Left renal cortex interstitium (tissue), 4 donors: Measurements from ENCODE around the gene SPRY1. TPM values are rescaled to one million over a fixed set of nuclear protein-coding genes. Genes with fewer than 3 reads are reported as not detected.

Experiments used
- DNase-seq, 4 donors: peaks; one replicate each; pipeline ENCODE4 v3.0.0-alpha.2; 2013; ENCODE audit warnings: low read depth in 4 of 4, low spot score in 2 of 4, missing footprints in 1 of 4
- polyA plus RNA-seq, 4 donors: library from polyadenylated mRNA; unstranded; fragments of 120-200 nt; gene quantifications; one replicate each; pipeline ENCODE4 v1.2.1, GENCODE V29; 2013; ENCODE audit not compliant: insufficient read length in 4 of 4

Gene SPRY1
- polyA plus RNA-seq, 4 donors = 76.1 to 97.3 (median 89.4) TPM

DNA sequence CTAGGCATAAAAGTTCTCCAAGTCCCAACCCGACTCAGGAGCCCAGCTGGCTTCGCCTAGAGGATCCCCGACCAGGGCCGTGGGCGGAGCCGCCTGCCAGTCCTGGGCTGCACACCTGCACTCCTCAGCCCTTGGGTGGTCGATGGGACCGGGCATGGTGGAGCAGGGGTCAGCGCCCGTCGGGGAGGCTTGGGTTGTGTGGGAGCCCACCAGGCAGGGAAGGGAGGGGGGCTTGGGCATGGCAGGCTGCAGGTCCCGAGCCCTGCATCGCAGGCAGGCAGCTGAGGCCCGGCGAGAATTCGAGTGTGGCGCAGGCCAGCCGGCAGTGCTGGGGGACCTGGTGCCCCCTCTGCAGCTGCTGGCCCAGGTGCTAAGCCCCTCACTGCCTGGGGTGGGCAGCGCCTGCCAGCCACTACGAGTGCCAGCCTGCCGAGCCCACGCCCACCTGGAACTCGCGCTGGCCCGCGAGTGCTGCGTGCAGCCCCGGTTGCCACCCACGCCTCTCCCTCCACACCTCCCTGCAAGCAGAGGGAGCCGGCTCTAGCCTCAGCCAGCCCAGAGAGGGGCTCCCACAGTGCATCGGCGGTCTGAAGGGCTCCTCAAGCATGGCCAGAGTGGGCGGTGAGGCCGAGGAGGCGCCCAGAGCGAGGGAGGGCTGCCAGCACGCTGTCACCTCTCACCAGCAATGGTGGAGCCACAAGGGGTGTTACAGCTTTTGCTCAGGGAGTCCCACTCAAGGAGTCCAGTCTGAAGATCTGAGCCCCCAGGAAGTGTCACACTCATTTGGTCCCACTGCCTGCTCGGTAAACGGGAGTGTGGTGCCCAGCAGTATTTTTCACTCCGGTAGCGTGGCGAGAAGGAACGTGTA is 38.9 kb downstream of the SPRY1 start:
- no peak for DNase-seq

DNA sequence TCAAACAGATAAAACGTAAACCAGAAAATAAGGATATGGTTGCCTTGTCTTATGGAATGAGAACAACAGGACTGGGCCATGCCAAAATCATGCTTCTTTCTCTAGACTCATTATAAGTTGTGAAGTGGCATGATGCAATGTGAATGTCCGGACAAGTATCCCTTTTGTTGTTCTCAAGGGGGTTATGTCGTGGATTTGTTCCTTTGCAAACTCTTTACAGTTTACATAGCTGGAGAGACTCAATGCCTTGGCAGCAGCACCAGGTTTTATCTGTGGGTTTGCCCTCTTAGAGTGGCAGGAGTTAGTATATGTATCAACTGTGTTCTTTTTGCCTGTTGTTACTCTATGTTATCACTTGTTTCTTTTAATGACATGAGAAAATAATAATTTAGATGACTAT is 41.4 kb downstream of the SPRY1 start:
- no peak for DNase-seq

DNA sequence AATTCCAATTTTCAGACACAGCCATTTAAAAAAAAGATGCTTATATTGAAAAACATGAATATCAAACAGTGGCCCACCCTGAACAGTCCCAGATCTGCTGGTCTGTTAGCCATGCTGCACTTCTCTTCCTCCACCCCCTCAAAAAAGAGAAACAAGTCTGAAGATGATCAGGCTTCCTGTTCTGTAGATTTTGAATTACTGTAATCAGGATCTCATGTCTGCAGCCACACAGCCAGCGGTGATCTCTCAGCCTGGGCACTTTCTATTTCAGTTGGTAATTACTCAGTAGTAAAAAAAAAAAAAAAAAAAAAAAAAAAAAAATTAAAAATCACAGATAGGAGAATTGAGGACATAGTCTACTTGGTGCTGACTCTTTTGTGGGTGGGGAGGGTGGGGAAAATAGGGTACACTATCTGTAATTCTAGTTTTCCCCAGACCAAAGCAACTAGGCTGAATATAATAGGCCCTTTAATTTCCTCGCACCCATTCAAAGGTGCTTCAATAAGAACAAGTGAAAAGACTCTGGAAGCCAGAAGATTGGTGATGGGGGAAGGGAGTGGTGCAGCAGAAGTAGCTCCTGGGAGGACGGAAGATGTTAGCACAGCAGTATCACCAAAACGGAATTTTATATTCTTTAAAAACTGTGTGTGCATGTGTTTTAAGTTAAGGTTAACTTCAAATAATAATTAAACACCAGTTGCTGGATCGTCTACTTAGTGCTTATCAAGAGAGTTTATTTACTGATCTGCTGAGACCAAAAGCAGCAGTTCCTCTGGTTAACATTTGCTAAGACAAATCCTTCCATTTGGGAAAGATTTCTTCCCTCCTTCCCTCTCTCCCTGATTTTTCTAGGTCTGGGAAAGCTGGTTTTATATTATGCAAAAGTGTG is 47.0 kb downstream of the SPRY1 start:
- DNase-seq = no peak

DNA sequence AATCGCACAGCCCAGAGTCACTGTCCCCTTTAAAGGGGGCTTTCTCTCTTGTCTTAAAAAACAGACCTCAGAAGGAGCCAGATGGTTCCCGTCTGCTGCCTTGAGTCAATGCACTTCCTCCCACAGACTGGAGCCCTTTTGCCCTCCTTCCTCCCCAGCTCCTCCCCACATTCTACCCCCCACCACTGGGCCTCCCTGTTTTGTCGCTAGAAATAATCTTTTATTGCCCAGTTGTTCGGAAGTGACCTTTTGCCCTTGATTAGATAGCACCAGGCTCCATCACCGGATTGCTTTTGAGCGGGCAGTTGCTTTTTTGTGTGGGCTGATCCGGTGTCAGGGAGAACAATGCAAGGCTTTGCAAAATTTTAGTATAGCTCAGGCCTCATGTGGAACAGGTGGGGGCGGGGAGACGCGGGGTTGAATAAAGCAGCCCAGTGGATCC is 47.7 kb downstream of the SPRY1 start:
- DNase-seq = peak; percentile 72 to 86 (median 80)

DNA sequence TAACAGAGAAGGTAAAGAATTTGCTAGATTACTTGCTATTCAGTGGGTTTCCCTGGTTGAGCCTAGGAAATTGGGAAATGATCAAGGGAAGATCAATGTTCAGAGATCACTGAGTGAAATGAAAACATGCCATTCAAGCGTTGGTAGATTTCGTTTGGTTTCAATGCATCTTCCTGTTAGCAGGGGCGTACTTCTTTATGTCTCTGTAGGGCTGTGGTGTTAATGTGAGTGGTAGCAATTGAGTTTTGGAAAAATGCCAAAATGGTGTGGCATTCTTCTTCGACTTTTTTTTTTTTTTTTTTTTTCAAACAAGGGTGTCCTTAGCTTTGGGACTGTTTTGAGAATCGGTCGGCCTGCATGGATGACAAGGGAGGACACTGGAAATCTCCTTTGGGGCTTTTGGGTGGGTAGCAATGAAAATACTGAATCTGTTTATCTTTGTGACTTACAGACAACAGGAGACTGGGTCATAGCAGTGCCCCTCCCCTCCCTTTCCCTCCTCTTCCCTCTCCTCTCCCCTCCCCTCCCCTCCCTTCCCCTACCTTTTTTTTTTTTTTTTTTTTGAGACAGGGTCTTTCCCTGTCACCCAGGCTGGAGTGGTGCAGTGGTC is 50.4 kb downstream of the SPRY1 start:
- no peak for DNase-seq

DNA sequence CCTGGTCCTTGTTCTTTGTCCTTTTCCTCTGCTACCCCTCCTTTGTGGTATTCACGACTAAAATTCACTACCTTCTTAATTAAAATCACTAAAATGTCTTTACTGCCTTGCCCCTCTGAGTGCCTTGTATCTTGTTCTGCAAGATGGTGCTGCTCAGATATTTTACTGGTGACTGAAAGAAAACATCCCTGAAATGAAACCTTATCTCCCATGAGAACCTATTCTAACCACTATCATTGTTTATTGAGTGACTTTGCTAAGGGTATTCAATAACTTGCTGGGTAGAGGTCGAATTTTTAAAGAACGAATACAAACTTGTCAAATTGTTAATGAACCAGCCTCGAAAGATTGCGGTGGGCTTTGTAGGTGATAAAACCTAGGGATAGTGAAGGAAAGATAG is 52.8 kb downstream of the SPRY1 start:
- no peak for DNase-seq

DNA sequence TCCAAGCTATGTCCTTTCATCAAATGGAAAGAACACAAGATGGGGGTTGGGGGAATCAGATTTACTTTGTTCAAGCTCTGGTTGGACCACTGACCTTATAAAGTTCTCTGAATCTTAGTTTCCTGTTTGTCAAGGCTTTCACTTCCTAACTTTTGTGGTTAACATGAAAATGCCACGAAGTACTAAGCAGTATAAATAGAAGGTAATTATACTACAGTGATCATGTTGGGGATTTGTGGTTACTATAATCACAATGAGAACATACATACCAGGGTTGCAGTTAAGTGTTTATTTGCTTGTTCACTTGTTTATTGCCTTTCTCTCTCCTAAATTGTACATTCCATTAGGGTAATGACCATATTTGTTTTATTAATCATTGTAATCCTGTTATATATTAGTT is 53.2 kb downstream of the SPRY1 start:
- no peak for DNase-seq

DNA sequence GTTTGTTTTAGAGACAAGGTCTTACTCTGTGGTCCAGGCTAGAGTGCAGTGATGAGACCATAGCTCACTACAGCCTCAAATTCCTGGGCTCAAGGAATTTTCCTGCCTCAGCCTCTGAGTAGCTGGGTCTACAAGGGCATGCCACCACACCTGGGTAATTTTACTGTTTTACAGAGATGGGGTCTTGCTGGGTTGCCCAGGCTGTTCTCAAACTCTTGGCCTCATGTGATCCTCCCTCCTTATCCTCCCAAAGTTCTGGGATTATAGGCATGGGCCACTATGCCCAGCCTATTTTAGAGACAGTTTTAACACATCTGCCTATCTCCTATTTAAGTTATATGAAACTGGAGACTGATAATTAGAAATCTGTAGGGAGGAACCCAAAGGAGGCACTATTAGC is 53.8 kb downstream of the SPRY1 start:
- DNase-seq = no peak

DNA sequence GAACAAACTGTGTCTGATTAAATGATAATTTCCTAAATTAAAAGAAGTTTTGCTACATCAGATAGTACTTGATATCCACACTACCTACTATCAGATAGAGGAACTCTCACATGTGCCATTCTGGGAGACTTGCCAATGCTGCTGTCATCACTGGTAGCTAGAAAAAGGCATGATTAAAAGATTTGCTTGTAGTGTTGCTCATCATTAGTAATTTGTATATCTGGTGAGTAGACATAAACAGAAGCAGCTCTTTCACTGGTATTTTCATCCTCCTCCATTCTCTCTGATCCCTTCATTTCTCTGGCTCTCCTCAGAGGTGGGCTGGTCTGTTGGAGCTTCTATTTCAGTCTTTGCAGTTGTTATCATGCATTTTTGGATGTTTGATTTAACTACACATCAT is 56.0 kb downstream of the SPRY1 start:
- DNase-seq = no peak

DNA sequence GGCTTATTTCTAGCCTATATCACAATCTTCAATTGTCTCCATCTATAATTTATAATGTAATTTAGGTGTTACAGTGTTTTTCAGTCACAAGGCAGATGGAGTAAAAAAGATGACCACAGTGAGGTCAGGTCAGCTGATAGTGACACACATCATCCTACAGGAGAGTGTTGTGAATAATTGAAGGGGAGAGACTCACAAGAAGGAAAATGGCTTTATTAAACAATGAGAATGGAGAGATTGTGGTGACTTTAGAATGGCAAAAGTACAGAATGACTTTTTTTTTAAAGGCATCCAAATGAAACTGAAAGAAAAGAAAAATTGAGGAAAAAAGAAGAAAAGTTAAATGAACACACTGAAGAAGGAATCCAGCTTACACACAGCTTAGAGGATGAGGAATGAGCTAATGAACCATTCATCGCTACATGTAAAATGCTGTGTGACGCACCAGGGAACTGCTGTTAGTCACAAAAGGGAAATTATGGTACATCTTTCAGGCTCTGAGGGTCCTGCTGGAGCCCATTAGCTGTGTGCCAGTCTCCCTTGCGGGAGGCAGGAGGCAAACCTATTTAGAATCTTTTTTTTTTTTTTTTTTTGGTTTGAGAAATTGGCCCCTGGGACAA is 56.6 kb downstream of the SPRY1 start:
- no peak for DNase-seq
